K562 (cell line): ENCODE measurements around the gene SHFL. TPM values are rescaled to one million over a fixed set of nuclear protein-coding genes. Genes with fewer than 3 reads are reported as not detected.

Source experiments
- GABPB2 ChIP-seq: fragments of 250-450 bp; sonication (Bioruptor Pico); conservative IDR thresholded peaks from 2 replicates; pipeline ENCODE4 v1.5.1; 2021; ENCODE audit warnings: mild to moderate bottlenecking
- KLF16 ChIP-seq: IDR thresholded peaks from 2 replicates; pipeline ENCODE4 v1.6.1; 2016; ENCODE audit warnings: antibody characterized with exemption
- LCOR ChIP-seq: sonication (generic); formaldehyde crosslinking; IDR thresholded peaks from 2 replicates; pipeline ENCODE4 v1.8.0; 2022; ENCODE audit warnings: mild to moderate bottlenecking, missing genetic modification reagents
- MCM3 ChIP-seq: fragments of 450-650 bp; IDR thresholded peaks from 2 replicates; pipeline ENCODE4 v1.6.1; 2016
- MTF1 ChIP-seq: fragments of 250-450 bp; sonication (Bioruptor Pico); IDR thresholded peaks from 2 replicates; pipeline ENCODE4 v1.9.0; 2021; ENCODE audit warnings: moderate library complexity, mild to moderate bottlenecking, inconsistent platforms, borderline replicate concordance
- NCOR1 ChIP-seq: fragments of 450-650 bp; IDR thresholded peaks from 2 replicates; pipeline ENCODE4 v1.6.1; 2016; ENCODE audit warnings: mild to moderate bottlenecking, moderate library complexity
- POLR2H ChIP-seq: IDR thresholded peaks from 2 replicates; pipeline ENCODE4 v1.6.1; 2016; ENCODE audit warnings: missing genetic modification characterization, low read depth, mild to moderate bottlenecking, control low read depth, missing compliant biosample characterization, moderate library complexity
- POLR3A ChIP-seq: IDR thresholded peaks from 2 replicates; pipeline ENCODE4 v1.6.1; 2011; ENCODE audit warnings: borderline replicate concordance, mild to moderate bottlenecking, moderate library complexity; ENCODE audit not compliant: insufficient read length, insufficient read depth; ENCODE audit errors: extremely low read depth
- PRMT5 ChIP-seq: sonication (generic); formaldehyde crosslinking; IDR thresholded peaks from 2 replicates; pipeline ENCODE4 v1.5.0; 2020; ENCODE audit warnings: missing genetic modification reagents
- PTTG1 ChIP-seq: fragments of 450-650 bp; IDR thresholded peaks from 2 replicates; pipeline ENCODE4 v1.6.1; 2016; ENCODE audit warnings: low read depth, mild to moderate bottlenecking, missing genetic modification characterization, missing compliant biosample characterization
- SMARCC2 ChIP-seq: fragments of 450-650 bp; IDR thresholded peaks from 2 replicates; pipeline ENCODE4 v1.6.1; 2017; ENCODE audit warnings: antibody characterized with exemption, moderate library complexity, mild to moderate bottlenecking, low read depth
- ZBTB17 ChIP-seq: fragments of 450-650 bp; formaldehyde crosslinking; IDR thresholded peaks from 2 replicates; pipeline ENCODE4 v1.4.0; 2020; ENCODE audit warnings: mild to moderate bottlenecking
- ZFX ChIP-seq: sonication (generic); formaldehyde crosslinking; IDR thresholded peaks from 2 replicates; pipeline ENCODE4 v1.8.0; 2022; ENCODE audit warnings: mild to moderate bottlenecking, missing genetic modification reagents, moderate library complexity
- ZNF140 ChIP-seq: fragments of 250-450 bp; sonication (Bioruptor Pico); IDR thresholded peaks from 2 replicates; pipeline ENCODE4 v1.8.0; 2021; ENCODE audit warnings: moderate library complexity, mild to moderate bottlenecking, inconsistent platforms
- ZNF165 ChIP-seq: fragments of 250-450 bp; sonication (Bioruptor Pico); IDR thresholded peaks from 2 replicates; pipeline ENCODE4 v1.4.0; 2020; ENCODE audit warnings: borderline replicate concordance
- ZNF76 ChIP-seq: fragments of 250-450 bp; sonication (Bioruptor Pico); IDR thresholded peaks from 2 replicates; pipeline ENCODE4 v1.4.0; 2020; ENCODE audit warnings: mild to moderate bottlenecking, moderate library complexity, borderline replicate concordance
- polyA plus RNA-seq, 8 experiments: library from polyadenylated mRNA; depleted of rRNA in 4 of 8; stranded (reverse) in 5 of 8; unstranded in 3 of 8; fragments of >200 nt; fragmentation: Nextera tagmentation in 2 of 8; fragmentation: Illumina TruSeq in 1 of 8; extraction: Ambion mirVana in 2 of 8; extraction: Trizol in 1 of 8; gene quantifications; 2 replicates each; pipeline versions ENCODE4 v1.2.1 to v1.2.3, GENCODE V29; 2011 to 2014; ENCODE audit warnings: inconsistent platforms in 1 of 8, missing spikeins in 1 of 8
- total RNA-seq, 7 experiments: library from RNA; depleted of rRNA in 6 of 7; stranded (reverse); fragments of >200 nt in 6 of 7; fragmentation: Illumina TruSeq in 2 of 7; extraction: Trizol in 2 of 7; gene quantifications; 2 replicates each; pipeline versions ENCODE4 v1.2.1 to v1.2.3, GENCODE V29; 2011 to 2021; ENCODE audit warnings: low replicate concordance in 1 of 7
- TF ChIP-seq, protein P1 (sequence below): fragments of 250-450 bp; sonication (Bioruptor Pico); IDR thresholded peaks from 2 replicates; pipeline ENCODE4 v1.5.0; 2021; ENCODE audit warnings: mild to moderate bottlenecking, borderline replicate concordance
- TF ChIP-seq, protein P2 (sequence below): sonication (generic); formaldehyde crosslinking; IDR thresholded peaks from 2 replicates; pipeline ENCODE4 v1.8.1; 2022; ENCODE audit warnings: missing genetic modification reagents
- TF ChIP-seq, protein P3 (sequence below): fragments of 450-650 bp; conservative IDR thresholded peaks from 2 replicates; pipeline ENCODE4 v1.6.1; 2016; ENCODE audit warnings: missing genetic modification characterization, low read depth, mild to moderate bottlenecking, missing compliant biosample characterization, moderate library complexity
- TF ChIP-seq, protein P4 (sequence below), 2 experiments: fragments of 450-650 bp in 1 of 2; IDR thresholded peaks; 2 replicates each; pipeline ENCODE4 v1.6.1; 2011 to 2017; ENCODE audit warnings: low read depth in 2 of 2, antibody characterized with exemption in 1 of 2, borderline replicate concordance in 1 of 2, low read length in 1 of 2, mild to moderate bottlenecking in 1 of 2, mixed read lengths in 1 of 2; ENCODE audit not compliant: control insufficient read depth in 1 of 2

The SHFL gene
- total and polyA plus RNA-seq, 9 of the 15 experiments (the other 6 are each of a cell fraction or from before 2014, with no cell fraction given), result 1.5 to 25.7 (median 13.0) TPM

DNA sequence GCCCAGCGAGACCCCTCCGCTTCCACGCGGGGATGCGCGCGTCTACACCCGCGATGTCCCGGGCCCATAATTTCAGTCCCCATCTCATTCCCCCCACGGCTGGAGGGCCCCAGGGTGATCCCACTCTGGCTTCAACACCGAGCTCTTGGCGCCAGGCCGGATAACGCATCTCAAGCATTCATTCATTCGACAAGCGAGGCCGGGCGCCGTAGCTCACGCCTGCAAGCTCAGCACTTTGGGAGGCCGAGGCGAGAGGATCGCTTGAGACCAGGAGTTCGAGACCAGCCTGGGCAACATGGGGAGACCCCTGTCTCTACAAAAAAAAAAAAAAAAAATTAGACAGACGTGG, 10.5 kb downstream of the SHFL start (continued):
- TF ChIP-seq, protein P1, sequence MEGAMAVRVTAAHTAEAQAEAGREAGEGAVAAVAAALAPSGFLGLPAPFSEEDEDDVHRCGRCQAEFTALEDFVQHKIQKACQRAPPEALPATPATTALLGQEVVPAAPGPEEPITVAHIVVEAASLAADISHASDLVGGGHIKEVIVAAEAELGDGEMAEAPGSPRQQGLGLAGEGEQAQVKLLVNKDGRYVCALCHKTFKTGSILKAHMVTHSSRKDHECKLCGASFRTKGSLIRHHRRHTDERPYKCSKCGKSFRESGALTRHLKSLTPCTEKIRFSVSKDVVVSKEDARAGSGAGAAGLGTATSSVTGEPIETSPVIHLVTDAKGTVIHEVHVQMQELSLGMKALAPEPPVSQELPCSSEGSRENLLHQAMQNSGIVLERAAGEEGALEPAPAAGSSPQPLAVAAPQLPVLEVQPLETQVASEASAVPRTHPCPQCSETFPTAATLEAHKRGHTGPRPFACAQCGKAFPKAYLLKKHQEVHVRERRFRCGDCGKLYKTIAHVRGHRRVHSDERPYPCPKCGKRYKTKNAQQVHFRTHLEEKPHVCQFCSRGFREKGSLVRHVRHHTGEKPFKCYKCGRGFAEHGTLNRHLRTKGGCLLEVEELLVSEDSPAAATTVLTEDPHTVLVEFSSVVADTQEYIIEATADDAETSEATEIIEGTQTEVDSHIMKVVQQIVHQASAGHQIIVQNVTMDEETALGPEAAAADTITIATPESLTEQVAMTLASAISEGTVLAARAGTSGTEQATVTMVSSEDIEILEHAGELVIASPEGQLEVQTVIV (CRISPR knock-in tag), result no peak
- TF ChIP-seq PRMT5 (CRISPR knock-in tag) (no peak), POLR3A (no peak), MTF1 (CRISPR knock-in tag) (no peak), ZBTB17 (CRISPR knock-in tag) (no peak), POLR2H (tag) (no peak), ZNF165 (CRISPR knock-in tag) (no peak), SMARCC2 (no peak), ZFX (CRISPR knock-in tag) (peak; percentile 68), PTTG1 (tag) (no peak), KLF16 (no peak), ZNF76 (CRISPR knock-in tag) (0 out of 2 replicates have a peak, but pooled peaks have one; percentile 4), GABPB2 (CRISPR knock-in tag) (no peak), MCM3 (no peak), NCOR1 (no peak), LCOR (no peak), ZNF140 (no peak)
- TF ChIP-seq, protein P2, sequence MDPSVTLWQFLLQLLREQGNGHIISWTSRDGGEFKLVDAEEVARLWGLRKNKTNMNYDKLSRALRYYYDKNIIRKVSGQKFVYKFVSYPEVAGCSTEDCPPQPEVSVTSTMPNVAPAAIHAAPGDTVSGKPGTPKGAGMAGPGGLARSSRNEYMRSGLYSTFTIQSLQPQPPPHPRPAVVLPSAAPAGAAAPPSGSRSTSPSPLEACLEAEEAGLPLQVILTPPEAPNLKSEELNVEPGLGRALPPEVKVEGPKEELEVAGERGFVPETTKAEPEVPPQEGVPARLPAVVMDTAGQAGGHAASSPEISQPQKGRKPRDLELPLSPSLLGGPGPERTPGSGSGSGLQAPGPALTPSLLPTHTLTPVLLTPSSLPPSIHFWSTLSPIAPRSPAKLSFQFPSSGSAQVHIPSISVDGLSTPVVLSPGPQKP (CRISPR knock-in tag), result no peak
- TF ChIP-seq, protein P3, sequence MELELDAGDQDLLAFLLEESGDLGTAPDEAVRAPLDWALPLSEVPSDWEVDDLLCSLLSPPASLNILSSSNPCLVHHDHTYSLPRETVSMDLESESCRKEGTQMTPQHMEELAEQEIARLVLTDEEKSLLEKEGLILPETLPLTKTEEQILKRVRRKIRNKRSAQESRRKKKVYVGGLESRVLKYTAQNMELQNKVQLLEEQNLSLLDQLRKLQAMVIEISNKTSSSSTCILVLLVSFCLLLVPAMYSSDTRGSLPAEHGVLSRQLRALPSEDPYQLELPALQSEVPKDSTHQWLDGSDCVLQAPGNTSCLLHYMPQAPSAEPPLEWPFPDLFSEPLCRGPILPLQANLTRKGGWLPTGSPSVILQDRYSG, result no peak
- TF ChIP-seq, protein P4, sequence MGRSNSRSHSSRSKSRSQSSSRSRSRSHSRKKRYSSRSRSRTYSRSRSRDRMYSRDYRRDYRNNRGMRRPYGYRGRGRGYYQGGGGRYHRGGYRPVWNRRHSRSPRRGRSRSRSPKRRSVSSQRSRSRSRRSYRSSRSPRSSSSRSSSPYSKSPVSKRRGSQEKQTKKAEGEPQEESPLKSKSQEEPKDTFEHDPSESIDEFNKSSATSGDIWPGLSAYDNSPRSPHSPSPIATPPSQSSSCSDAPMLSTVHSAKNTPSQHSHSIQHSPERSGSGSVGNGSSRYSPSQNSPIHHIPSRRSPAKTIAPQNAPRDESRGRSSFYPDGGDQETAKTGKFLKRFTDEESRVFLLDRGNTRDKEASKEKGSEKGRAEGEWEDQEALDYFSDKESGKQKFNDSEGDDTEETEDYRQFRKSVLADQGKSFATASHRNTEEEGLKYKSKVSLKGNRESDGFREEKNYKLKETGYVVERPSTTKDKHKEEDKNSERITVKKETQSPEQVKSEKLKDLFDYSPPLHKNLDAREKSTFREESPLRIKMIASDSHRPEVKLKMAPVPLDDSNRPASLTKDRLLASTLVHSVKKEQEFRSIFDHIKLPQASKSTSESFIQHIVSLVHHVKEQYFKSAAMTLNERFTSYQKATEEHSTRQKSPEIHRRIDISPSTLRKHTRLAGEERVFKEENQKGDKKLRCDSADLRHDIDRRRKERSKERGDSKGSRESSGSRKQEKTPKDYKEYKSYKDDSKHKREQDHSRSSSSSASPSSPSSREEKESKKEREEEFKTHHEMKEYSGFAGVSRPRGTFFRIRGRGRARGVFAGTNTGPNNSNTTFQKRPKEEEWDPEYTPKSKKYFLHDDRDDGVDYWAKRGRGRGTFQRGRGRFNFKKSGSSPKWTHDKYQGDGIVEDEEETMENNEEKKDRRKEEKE (IDR thresholded peaks at IDR 0.05; ENCODE audit: borderline replicate concordance in 1 of 2, control insufficient read depth in 1 of 2, low read depth in 2 of 2, low read length in 1 of 2), result no peak
